Thymus (tissue), 11 donors: Measurements from ENCODE around the gene VSTM4. TPM values are rescaled to one million over a fixed set of nuclear protein-coding genes. Genes with fewer than 3 reads are reported as not detected.

ENCODE experiments used
- DNase-seq, 9 donors: peaks; one replicate each; pipeline ENCODE4 v3.0.0-alpha.2; 2013; ENCODE audit warnings: low spot score in 9 of 9, low read depth in 6 of 9, missing footprints in 1 of 9
- H3K27ac ChIP-seq, 2 donors: one replicate each; pipeline ENCODE4 v1.5.1; 2013; ENCODE audit warnings: control low read depth in 1 of 2, low read depth in 1 of 2, low read length in 1 of 2, mild to moderate bottlenecking in 1 of 2, moderate library complexity in 1 of 2
- H3K27me3 ChIP-seq, 2 donors: one replicate each; pipeline ENCODE4 v1.5.1; 2013; ENCODE audit warnings: low read length in 1 of 2; ENCODE audit not compliant: control insufficient read depth in 2 of 2, insufficient read depth in 1 of 2
- H3K36me3 ChIP-seq, 2 donors: one replicate each; pipeline ENCODE4 v1.5.1; 2013; ENCODE audit warnings: low read length in 1 of 2, mild to moderate bottlenecking in 1 of 2, moderate library complexity in 1 of 2; ENCODE audit not compliant: control insufficient read depth in 2 of 2, insufficient read depth in 2 of 2
- H3K4me1 ChIP-seq, 2 donors: one replicate each; pipeline ENCODE4 v1.5.1; 2013; ENCODE audit warnings: low read length in 2 of 2; ENCODE audit not compliant: control insufficient read depth in 2 of 2, insufficient read depth in 2 of 2
- H3K4me3 ChIP-seq, 2 donors: one replicate each; pipeline ENCODE4 v1.5.1; 2013; ENCODE audit warnings: low read length in 2 of 2, control low read depth in 1 of 2, mild to moderate bottlenecking in 1 of 2
- H3K9me3 ChIP-seq, 2 donors: one replicate each; pipeline ENCODE4 v1.5.1; 2013; ENCODE audit warnings: low read length in 1 of 2, mild to moderate bottlenecking in 1 of 2; ENCODE audit not compliant: control insufficient read depth in 2 of 2, insufficient read depth in 1 of 2
- WGBS: extraction: QIAGEN DNeasy Blood & Tissue Kit; methylation state at CpG from one replicate; pipeline ENCODE4 v1.1.7; 2013; 5-methylcytosine and 5-hydroxymethylcytosine counted together
- polyA plus RNA-seq: library from polyadenylated mRNA; stranded (reverse); fragments of 200-250 nt; gene quantifications from one replicate; pipeline ENCODE4 v1.2.3, GENCODE V29; 2013
- total RNA-seq: library from RNA; stranded (reverse); fragments of 120-200 nt; gene quantifications from one replicate; pipeline ENCODE4 v1.2.4, GENCODE V29; 2013
- donor health status: healthy.

Gene VSTM4
- total and polyA plus RNA-seq, 2 donors: 2.3 to 3.4 TPM

DNA sequence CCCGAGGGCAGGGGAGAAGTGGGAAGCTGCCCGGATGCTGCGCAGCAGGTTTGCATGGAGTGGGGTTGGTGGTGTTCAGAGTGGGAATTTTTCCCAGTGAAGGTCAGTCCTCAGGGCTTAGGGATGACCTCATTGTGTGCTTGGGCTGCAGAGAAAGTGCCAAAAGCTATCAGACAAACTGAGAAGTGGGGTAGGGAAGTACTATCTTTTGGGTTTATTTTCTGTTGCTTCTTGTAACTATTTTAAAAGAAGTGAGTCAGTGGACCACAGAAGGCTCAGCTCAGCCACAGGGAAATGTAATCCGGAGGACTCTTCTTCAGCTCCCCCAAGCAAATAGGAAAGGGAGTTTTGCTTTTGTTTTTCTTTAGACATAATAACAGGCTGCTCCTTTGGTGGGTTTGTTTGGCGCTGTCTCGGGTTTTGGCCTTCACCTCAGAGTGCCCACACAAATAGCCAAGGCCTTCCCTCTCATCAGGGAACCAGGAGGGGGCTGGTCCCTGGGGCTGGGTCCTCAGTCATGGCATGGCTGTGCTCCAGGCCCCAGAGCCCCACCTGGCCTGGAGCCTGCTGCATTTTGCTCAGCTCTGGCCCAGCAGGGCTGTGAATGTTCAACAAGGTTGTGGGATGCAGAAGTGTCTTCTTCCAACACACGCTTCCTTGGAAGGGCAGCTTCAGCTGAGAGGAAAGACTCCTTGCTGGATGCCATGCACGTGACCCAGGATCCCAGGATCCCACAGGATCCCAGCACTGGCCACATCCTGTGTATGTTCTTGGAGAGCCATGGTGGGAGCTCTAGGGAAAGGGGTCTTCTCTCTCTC, 23.9 kb upstream of the VSTM4 start:
- Histone ChIP-seq H3K9me3 (no peaks in the 10 kb centered on the region), H3K27ac (no peak overlapping the region), H3K36me3 (no peaks in the 10 kb centered on the region), H3K27me3 (no peaks in the 10 kb centered on the region), H3K4me3 (no peak overlapping the region), H3K4me1 (peaks cover 1 to 26% of the 10 kb centered on the region in 2 donors)
- no peak for DNase-seq
- 86% methylated on average over 8 of the region's 8 CpGs for WGBS

DNA sequence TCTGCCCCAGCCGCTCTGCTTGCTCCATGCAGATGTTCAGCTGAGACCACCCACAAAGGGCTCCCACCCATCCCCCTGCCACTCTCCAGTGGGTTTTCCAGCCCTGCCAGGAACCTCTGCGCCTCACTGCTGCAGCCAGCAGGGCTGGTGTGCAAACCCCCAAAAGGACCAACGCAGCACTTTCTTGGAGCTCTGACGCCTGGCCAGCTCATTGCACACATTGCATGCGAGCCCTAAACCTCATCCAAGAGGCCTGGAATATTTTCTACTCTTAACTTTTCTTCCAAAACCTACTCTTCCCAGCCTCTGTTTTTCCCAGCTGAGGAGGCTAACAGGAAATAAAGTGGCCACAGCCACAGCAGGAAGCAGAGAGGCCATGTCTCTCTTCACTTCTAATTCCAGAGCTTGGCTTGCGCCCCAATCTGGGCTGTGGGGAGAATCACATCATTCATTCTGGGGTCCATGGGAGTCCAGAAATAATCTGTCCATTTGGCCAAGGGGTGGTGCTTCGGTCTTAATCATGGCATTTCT, 23.1 kb upstream of the VSTM4 start:
- Histone ChIP-seq H3K4me3 (no peak overlapping the region), H3K27ac (no peak overlapping the region), H3K27me3 (no peaks in the 10 kb centered on the region), H3K36me3 (no peaks in the 10 kb centered on the region), H3K4me1 (peaks cover 2 to 30% of the 10 kb centered on the region in 2 donors), H3K9me3 (peaks cover 0 to 5% of the 10 kb centered on the region in 2 donors)
- WGBS: 96% methylated on average over 7 of the region's 7 CpGs
- DNase-seq: no peak

DNA sequence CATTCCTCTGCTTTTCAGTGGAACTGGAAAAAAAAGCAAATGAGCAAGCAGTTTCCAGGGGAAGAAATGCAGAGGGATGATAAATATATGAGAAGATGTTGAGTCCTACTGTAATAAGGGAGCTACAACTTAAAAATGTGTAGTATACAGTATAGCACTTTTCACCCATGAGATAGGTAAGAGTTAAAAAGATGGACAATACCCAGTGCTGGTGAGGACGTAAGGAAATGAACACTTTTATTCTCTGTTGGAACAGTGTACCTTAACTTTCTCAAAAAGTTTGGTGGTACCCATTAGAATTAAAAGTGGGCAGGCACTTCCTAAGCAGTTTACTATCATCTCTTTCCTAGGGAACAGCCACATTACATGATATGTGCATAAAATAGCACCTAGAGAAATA, 21.2 kb upstream of the VSTM4 start:
- 94% methylated on average over 1 of the region's 1 CpG for WGBS
- Histone ChIP-seq H3K4me1 (peaks cover 2 to 30% of the 10 kb centered on the region in 2 donors), H3K27me3 (no peaks in the 10 kb centered on the region), H3K27ac (no peak overlapping the region), H3K9me3 (peaks cover 0 to 5% of the 10 kb centered on the region in 2 donors), H3K36me3 (no peaks in the 10 kb centered on the region), H3K4me3 (no peak overlapping the region)
- DNase-seq: no peak

DNA sequence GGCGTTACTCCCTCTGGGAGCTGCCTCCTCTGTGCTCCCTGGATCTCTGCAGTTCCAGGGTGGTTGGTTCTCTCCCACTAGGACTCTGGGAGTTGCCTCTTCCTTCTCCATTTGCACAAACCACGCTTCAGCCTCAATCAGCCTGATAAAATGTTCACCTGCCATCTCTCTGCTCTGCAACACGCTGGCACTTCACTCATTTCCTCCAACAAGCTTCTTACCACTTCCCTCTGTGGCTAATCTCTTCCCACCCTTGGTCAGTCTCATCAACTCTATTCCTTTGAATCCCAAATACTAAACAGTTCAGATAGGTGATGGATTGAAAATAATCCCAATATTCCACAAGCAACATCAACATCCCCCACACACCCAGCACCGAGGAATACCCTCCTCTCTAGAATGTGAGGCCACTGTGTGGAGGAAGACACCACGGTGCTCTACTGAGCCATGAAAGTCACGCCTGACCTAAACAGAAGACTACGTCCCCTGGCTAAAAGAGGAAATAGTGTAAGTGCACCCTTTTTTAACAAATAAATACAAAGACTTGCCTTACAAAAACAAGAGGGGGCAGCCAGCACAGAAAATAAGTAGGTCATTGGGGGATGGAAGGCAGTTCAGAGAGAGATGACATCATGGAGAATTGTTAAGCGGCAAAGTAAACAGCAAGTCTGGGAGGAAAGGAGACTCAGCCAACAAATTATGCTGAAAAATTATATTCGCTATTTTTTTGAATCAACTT, 20.4 kb upstream of the VSTM4 start:
- Histone ChIP-seq H3K9me3 (peaks cover 0 to 5% of the 10 kb centered on the region in 2 donors), H3K4me3 (no peak overlapping the region), H3K27me3 (no peaks in the 10 kb centered on the region), H3K4me1 (peaks cover 2 to 30% of the 10 kb centered on the region in 2 donors), H3K27ac (peak overlapping the region in 1 of 2 donors; percentile 85), H3K36me3 (no peaks in the 10 kb centered on the region)
- WGBS: 62% methylated on average over 9 of the region's 9 CpGs
- DNase-seq: peak in 3 of 9 donors; percentile 38 to 56 (median 55)

DNA sequence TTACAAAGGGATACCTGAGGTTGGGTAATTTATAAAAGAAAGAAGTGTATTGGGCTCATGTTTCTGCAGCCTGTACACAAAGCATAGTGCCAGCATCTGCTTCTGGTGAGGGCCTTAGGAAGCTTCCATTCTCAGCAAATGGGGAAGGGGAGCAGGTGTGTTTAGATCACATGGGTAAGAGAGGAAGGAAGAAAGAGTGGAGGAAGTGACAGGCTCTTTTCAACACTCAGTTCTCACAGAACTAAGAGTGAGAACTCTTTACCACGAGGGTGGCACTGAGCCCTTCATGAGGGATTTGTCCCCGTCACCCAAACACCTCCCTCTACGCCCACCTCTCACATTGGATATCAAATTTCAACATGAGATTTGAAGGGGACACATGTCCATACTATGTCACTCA, 19.0 kb upstream of the VSTM4 start:
- DNase-seq: peak in 5 of 9 donors; percentile 36 to 68 (median 53)
- 54% methylated on average over 3 of the region's 3 CpGs for WGBS
- H3K4me3 ChIP-seq: no peak overlapping the region
- H3K36me3 ChIP-seq: no peaks in the 10 kb centered on the region
- H3K27me3 ChIP-seq: no peaks in the 10 kb centered on the region
- peaks cover 2 to 28% of the 10 kb centered on the region in 2 donors for H3K4me1 ChIP-seq
- peak overlapping the region in 1 of 2 donors; percentile 85 for H3K27ac ChIP-seq
- peaks cover 0 to 5% of the 10 kb centered on the region in 2 donors for H3K9me3 ChIP-seq

DNA sequence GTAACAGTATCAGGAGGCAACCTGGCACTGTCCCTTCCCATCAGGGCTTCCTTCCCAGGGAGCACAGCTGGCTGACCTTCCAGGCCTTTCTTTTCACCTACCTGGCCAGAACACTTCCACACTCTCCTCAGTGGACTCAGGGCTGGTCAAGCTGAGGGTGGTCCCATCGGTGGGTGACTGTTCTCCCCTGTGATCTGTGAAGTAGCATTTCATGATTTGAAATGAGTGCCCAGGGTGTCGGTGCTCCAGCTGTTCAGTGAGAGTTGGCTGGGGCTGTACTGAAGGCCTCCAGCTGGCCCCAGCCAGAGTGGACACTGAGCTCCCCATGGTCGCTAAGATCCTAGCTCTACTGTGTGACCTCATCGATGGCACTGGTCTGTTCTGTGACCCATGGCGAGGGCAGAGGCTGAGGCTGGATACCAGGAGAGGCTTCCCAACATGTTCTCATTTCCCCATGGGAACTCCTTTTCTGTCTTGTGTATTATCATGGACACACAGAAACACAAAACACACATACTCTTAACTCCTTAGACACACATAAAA, 18.5 kb upstream of the VSTM4 start, which contains the start of gene FAM170B:
Gene FAM170B (minus strand): TSS at position 316 of the 543 bp plus-strand sequence. CDS start 103 bp downstream, at position 213.
- H3K27me3 ChIP-seq: no peaks in the 10 kb centered on the region
- no peak for DNase-seq
- H3K36me3 ChIP-seq: no peaks in the 10 kb centered on the region
- H3K4me1 ChIP-seq: peaks cover 2 to 28% of the 10 kb centered on the region in 2 donors
- H3K4me3 ChIP-seq: no peak within 1 kb of the TSS
- peak within 1 kb of the TSS in 1 of 2 donors; percentile 85 for H3K27ac ChIP-seq
- 97% methylated on average over 5 of the region's 5 CpGs for WGBS
- peaks cover 0 to 5% of the 10 kb centered on the region in 2 donors for H3K9me3 ChIP-seq

DNA sequence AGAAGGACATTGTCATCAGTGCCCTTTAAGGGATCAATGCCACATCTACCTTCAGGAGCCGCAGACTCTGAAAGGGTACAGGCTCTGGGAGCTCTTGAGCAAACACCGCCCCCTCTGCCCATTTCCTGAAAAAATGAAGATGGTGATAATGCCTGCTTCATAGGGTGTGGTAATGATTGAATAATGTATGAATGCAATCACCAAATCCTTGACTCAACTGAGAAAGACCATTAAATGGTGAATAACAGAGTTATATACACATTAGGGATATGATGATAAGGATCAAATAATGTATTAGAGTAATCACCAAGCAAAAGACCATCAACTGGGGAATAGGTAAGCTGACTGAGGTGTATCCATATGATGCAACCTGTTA, 17.0 kb upstream of the VSTM4 start:
- H3K4me3 ChIP-seq: no peak overlapping the region
- H3K27me3 ChIP-seq: no peaks in the 10 kb centered on the region
- H3K4me1 ChIP-seq: peaks cover 2 to 29% of the 10 kb centered on the region in 2 donors
- whole genome bisulfite sequencing: 99% methylated on average over 2 of the region's 2 CpGs
- H3K27ac ChIP-seq: no peak overlapping the region
- DNase-seq: no peak
- H3K36me3 ChIP-seq: no peaks in the 10 kb centered on the region
- peaks cover 0 to 5% of the 10 kb centered on the region in 2 donors for H3K9me3 ChIP-seq

DNA sequence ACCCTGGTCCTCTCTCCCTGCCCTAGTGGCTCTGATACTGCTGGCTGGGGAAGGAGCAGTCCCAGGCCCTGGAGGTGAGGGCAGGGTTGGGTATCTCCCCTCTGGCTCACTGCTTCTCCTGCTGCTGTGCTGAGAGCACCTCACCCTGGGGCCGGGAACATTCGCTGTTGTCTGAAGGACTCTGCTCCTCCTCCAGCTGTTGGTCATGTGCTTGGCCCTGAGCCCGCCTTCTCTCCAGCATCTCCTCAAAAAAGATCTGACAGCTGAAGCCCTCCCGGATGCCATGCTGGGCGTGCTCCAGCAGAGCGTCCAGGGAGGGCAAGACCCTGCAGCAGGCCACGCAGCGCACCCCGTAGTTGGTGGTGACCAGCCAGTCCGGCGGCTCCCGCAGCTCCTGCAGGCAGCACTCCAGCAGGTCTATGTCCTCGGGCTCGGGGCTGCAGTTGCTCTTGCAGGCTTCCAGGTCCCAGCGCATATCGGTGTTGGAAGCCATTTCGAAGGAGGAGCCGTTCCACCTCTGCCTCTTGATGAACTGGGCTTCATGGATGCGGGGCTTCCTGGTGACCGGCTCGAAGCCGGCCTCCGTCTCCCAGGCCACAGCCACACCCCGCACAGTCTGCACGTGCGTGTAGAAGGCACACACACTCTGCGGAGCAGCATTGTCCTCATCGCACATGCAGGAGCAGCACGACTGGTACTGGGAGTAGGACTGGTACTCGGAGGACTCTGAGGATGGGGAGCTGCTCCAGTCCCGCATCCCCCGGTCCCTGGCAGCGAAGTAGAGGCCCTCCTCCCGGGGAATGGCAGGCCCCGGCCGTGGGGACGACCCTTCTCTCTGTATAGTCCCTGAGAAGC, 16.4 kb upstream of the VSTM4 start:
- Histone ChIP-seq H3K27ac (no peak overlapping the region), H3K9me3 (peaks cover 0 to 5% of the 10 kb centered on the region in 2 donors), H3K4me1 (peaks cover 2 to 29% of the 10 kb centered on the region in 2 donors), H3K4me3 (no peak overlapping the region), H3K27me3 (no peaks in the 10 kb centered on the region), H3K36me3 (no peaks in the 10 kb centered on the region)
- 95% methylated on average over 37 of the region's 37 CpGs for WGBS
- no peak for DNase-seq
